NCI-H128 (cell line): Measurements from ENCODE around the gene DNAJB6.

Source experiments
- DNase-seq: peaks from one replicate; lab custom pipeline; 2025; ENCODE audit not compliant: unreplicated experiment; lab: John Stamatoyannopoulos, UW

DNAJB6 gene

DNA sequence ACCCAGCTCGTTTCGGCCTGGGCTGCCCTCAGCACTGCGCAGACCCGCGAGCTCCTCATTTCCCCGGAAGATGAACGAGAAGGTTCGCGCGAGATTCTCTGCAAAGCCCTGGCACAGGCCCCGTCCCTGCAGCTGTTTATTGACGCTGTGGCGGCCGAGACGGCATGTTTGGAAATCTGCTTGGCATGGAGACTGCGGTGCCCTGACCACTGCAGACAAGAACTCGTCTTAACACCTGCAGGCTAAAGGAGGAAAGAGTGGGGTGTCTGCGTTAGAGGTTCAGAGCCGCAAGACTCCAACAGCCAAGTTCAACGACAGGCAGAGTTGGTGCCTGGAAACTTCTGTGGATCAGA is 125.6 kb downstream of the DNAJB6 start:
- no peak for DNase-seq

DNA sequence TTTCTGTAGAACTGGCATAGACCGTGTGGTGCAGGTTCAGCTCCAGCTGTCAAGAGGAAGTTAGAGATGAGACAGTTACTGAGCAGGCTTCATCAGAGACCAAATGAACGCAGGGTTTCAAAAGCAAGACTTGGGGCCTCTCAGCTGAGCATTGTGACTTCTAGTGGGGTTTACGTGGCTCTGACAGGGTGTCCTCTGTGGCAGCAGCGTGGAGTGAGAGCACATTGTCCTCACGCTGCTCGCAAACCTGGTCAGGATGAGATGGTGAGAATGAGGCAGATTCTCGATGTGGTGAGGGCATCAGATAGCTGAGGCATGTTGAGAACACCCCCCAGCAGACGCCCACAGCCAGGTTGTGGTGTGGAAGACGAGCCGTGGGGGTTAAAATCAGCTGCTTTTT is 126.0 kb downstream of the DNAJB6 start:
- DNase-seq = no peak

DNA sequence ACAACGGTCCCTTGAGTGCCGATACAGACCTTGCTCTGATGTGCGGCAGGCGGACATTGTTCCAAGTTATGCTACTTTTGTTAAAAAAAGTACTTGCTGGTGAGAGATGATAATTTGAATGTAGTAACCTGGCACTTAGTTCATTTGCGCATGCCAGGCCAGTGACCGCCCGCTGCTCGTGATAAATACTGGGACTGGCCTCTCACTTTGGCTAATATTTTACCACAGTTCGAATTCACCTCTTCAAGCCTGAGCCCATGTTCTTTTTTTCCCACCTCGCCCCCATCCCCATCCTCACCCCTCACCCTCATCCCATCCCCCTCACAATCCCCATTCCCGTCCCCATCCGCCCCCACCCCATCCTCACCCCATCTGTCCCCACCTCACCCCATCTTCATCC is 126.4 kb downstream of the DNAJB6 start:
- DNase-seq = no peak

DNA sequence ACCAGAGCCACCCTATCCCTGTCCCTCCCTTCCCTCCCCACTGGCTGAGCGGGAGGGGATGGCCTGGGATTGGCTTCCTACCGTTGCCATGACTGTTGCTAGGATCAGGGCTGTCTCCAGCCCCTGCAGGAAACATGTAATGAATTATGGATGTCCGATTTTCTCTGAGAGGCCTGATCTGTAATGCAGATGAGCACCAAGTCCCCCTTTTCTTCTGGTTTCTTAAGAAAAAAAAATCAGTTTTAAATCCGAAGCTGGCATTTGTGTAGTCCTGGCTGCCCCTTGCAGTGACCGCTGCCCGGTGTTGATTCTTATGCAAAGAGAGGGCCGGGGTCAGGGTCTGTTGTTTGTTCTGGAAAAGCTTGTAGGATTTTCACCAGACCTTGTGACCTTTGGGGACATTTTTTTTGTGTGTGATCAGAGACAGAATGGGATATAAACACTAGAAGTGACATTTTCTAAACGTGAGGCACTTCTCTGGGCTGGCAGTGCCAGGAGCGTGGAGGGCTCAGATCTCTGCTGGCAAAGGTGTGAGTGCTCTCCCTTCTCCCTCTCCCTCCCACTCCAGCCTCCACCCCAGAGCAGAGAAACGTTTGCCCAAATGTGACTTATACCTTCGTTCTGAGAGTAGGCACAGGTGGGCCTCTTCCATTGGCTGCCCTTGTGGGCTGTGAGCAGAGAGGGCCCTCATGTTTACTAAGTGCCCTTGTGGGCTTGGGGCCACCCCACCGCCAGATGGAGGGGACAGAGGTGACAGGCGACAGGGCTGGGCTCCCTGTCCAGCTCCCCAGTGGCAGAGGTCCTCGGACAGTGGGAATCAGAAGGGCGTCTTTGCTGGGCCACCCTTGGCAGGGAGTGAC is 127.5 kb downstream of the DNAJB6 start:
- no peak for DNase-seq

DNA sequence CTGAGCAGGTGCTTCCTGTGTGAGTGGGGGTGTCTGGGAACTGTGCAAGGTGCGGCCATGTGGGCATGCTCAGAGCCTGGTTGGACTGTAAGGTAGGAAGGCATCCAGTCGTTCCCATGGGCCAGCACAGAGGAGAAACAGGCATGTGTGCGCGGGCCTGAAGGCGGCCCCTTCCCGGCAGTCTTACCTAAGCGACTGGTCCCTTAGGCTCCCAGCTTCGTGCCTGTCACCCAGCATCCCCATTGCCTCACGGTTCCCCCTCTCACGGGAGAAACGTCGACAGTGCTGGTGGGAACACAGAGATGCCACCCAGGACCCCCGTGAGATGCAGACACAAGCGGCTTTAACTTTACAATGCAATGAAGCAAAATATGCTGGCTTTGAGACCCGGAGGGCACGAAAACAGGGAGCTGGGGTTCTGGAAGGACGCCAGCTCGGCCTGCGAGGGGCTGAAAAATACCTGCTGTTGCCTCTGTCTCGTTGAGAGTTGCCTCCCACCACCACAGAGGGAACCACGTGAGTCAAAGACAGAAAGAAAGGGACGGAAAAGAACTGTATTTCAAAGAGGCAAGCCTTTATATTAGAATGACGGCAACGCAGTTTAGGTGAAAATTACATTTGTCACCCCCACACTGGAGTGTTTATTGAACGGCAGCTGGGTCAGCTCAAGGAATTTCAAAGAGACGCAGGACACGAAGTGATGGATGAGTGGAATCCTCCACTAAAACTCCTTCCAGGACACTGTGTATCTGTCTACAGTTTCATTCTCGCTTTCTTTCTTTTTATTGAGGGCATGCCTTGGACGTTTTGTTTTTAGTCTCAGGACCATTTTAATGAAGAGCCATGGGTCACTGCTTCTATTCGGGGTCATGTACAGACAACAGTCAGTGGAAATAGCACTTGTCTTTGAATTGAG is 128.4 kb downstream of the DNAJB6 start:
- DNase-seq = no peak

DNA sequence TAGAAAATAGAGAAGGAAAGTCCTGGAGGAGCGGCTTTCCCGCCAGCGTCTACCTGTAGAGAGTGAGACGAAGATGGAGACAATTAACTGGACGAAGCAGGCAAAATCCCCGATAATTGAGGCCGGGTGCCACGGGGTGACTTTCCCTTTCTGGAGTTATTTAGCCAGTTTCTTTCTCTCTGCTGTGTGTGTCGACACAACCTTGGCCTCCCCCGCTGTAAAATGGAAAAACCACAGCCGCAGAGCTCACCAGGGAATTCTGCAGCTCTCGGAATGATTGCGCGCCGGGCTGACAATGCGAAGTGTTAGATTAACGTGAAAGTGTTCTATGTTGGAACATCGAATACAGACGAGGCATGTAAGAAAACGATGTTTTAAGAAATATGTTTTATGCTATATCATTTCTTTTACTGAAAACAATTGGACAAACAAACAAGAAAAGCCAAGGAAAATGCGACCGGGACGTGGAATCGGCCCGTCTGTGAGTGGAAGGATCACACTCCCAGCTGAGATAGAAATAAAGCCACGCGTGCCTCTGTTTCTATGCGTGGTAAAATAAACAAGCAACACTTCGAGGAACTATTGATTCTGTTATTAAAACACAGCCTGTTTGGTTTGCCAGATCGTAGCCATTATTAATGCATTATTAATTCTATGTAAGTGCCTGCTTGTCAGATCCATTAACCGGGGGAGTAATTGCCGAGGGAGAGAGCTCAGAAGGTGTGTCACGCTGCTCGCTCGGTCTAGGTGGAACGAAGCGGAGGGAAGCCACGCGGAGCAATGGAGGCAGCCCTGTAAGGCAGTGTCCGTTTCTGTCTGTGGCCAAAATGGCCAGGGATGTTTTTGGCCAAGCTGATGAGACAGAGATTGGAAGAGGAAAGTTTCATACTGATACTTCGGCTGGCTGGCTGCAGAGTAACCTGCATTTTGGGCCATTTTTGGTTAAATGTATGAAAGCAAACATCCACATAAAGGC is 129.4 kb downstream of the DNAJB6 start:
- DNase-seq = no peak

DNA sequence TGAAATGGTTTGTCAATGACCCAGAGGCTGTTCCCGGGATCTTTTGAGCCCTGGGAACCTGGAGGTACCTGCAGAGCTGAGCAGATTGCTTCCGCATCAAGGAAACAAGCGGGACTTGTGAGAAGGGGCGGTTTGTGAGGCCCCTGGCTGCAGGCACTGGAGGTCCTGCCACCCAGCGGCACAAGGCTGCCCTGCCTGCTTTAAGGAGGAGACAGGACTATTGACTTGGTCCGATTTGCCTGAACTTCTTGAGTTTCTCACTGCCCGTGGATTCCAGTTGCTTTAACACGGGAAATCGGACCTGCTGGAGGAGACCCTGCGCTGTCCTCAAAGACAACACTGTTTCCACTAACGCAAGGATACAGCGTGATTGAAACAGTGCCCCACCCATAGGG is 130.1 kb downstream of the DNAJB6 start:
- DNase-seq = no peak
